CD8-positive, alpha-beta memory T cell (primary cell): ENCODE data around the gene LRP1B. TPM values are rescaled to one million over a fixed set of nuclear protein-coding genes. Genes with fewer than 3 reads are reported as not detected.

Experiments
- CTCF ChIA-PET: fragments of 350-600 bp; sonication (Branson Sonifier 250); formaldehyde crosslinking; loops from one replicate; lab custom pipeline; 2021; ENCODE audit warnings: antibody characterized with exemption; lab: Charles Lee
- POLR2A ChIA-PET: fragments of 350-600 bp; sonication (Branson Sonifier 250); formaldehyde crosslinking; loops from one replicate; lab custom pipeline; 2021; ENCODE audit warnings: antibody characterized with exemption; lab: Charles Lee
- DNase-seq, 5 donors: peaks; one replicate each; pipeline versions ENCODE4 v3.0.0 to v3.0.0-alpha.2; 2020 to 2022; ENCODE audit warnings: mixed read lengths in 1 of 5
- H3K27ac ChIP-seq: one replicate; pipeline ENCODE4 v1.7.0; 2013; ENCODE audit warnings: low read depth, mild to moderate bottlenecking, low read length, moderate library complexity
- H3K27me3 ChIP-seq: 2 replicates; pipeline ENCODE4 v1.7.0; 2013; ENCODE audit warnings: low read length, mild to moderate bottlenecking; ENCODE audit not compliant: insufficient read depth, poor library complexity, severe bottlenecking
- H3K36me3 ChIP-seq: 2 replicates; pipeline ENCODE4 v1.7.0; 2013; ENCODE audit warnings: mild to moderate bottlenecking, low read length, moderate library complexity; ENCODE audit not compliant: insufficient read depth
- H3K4me1 ChIP-seq: 2 replicates; pipeline ENCODE4 v1.7.0; 2013; ENCODE audit warnings: mild to moderate bottlenecking, low read length, moderate library complexity; ENCODE audit not compliant: insufficient read depth
- H3K4me3 ChIP-seq: 2 replicates; pipeline ENCODE4 v1.7.0; 2013; ENCODE audit warnings: mild to moderate bottlenecking, low read length
- H3K9me3 ChIP-seq: 2 replicates; pipeline ENCODE4 v1.7.0; 2013; ENCODE audit warnings: mild to moderate bottlenecking, low read length
- H3K27ac Mint-ChIP-seq, 8 donors: one replicate each; pipeline ENCODE4 v1.8.0; 2020 to 2021; ENCODE audit warnings: mixed read lengths in 8 of 8, mild to moderate bottlenecking in 6 of 8, inconsistent platforms in 3 of 8, moderate library complexity in 3 of 8
- H3K27me3 Mint-ChIP-seq, 2 donors: one replicate each; pipeline ENCODE4 v1.8.0; 2020 to 2021; ENCODE audit warnings: mixed read lengths in 2 of 2, mild to moderate bottlenecking in 1 of 2, moderate library complexity in 1 of 2
- H3K36me3 Mint-ChIP-seq, 3 donors: one replicate each; pipeline ENCODE4 v1.8.0; 2020 to 2021; ENCODE audit warnings: mixed read lengths in 3 of 3, inconsistent platforms in 1 of 3, mild to moderate bottlenecking in 1 of 3
- H3K4me1 Mint-ChIP-seq, 3 donors: one replicate each; pipeline ENCODE4 v1.8.0; 2020 to 2021; ENCODE audit warnings: mixed read lengths in 3 of 3, inconsistent platforms in 1 of 3, mild to moderate bottlenecking in 1 of 3
- H3K4me3 Mint-ChIP-seq, 7 donors: one replicate each; pipeline ENCODE4 v1.8.0; 2020 to 2021; ENCODE audit warnings: mixed read lengths in 7 of 7, mild to moderate bottlenecking in 6 of 7, moderate library complexity in 4 of 7, inconsistent platforms in 2 of 7
- H3K9me3 Mint-ChIP-seq, 5 donors: one replicate each; pipeline ENCODE4 v1.8.0; 2020 to 2022; ENCODE audit warnings: mixed read lengths in 5 of 5, mild to moderate bottlenecking in 3 of 5, moderate library complexity in 2 of 5, inconsistent platforms in 1 of 5
- polyA plus RNA-seq: library from polyadenylated mRNA; unstranded; fragments of 300-500 nt; fragmentation: Illumina TruSeq; gene quantifications from one replicate; pipeline ENCODE4 v1.2.3, GENCODE V29; 2021
- total RNA-seq, 2 experiments: library from RNA; stranded (reverse); gene quantifications; one replicate each; pipeline ENCODE4 v1.2.3, GENCODE V29; 2021

The LRP1B gene
- total and polyA plus RNA-seq, 3 experiments from 2014 or later: not detected

GRCh38 chr2:140586379-140586778 lies 1544.4 kb downstream of the LRP1B start:
- Histone ChIP-seq H3K27me3 (no peaks in the 10 kb centered on the region), H3K36me3 (no peaks in the 10 kb centered on the region), H3K4me3 (no peak overlapping the region), H3K4me1 (no peaks in the 10 kb centered on the region), H3K27ac (no peak overlapping the region), H3K9me3 (no peaks in the 10 kb centered on the region)
- H3K4me1 Mint-ChIP-seq: no peaks in the 10 kb centered on the region
- ChIA-PET CTCF (no interaction called here), POLR2A (no interaction called here)
- peaks cover 6 to 23% (median 12%) of the 10 kb centered on the region in 5 donors for H3K9me3 Mint-ChIP-seq
- no peak overlapping the region for H3K27ac Mint-ChIP-seq
- H3K4me3 Mint-ChIP-seq: no peak overlapping the region
- no peaks in the 10 kb centered on the region for H3K36me3 Mint-ChIP-seq
- no peaks in the 10 kb centered on the region for H3K27me3 Mint-ChIP-seq
- DNase-seq: no peak

DNA sequence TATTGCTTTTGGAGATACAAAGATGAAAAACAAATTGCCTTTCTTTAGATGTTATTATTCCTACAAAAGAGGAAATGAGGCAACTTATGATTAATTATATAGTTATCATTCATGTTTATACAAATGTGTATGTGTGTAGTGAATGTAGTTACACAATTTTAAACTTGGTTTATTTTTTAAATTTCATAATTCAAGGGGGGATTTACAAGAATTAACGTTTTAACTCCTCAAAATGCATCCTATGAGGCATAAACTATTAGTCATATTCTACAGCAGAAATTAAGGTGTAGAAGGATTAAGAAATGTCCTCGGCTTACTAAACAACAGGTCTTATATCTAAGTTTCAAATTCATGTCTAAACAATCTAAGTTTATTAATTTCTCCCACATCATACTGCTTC lies 1545.8 kb downstream of the LRP1B start:
- Histone ChIP-seq H3K36me3 (no peaks in the 10 kb centered on the region), H3K9me3 (no peaks in the 10 kb centered on the region), H3K4me1 (no peaks in the 10 kb centered on the region), H3K27ac (no peak overlapping the region), H3K27me3 (no peaks in the 10 kb centered on the region), H3K4me3 (no peak overlapping the region)
- no peaks in the 10 kb centered on the region for H3K36me3 Mint-ChIP-seq
- H3K27ac Mint-ChIP-seq: no peak overlapping the region
- DNase-seq: no peak
- no peak overlapping the region for H3K4me3 Mint-ChIP-seq
- peaks cover 6 to 33% (median 12%) of the 10 kb centered on the region in 5 donors for H3K9me3 Mint-ChIP-seq
- no peaks in the 10 kb centered on the region for H3K27me3 Mint-ChIP-seq
- ChIA-PET CTCF (no interaction called here), POLR2A (no interaction called here)
- H3K4me1 Mint-ChIP-seq: no peaks in the 10 kb centered on the region

- Histone ChIP-seq H3K36me3 (no peaks in the 10 kb centered on the region), H3K27ac (no peak overlapping the region), H3K9me3 (no peaks in the 10 kb centered on the region), H3K27me3 (no peaks in the 10 kb centered on the region), H3K4me3 (no peak overlapping the region), H3K4me1 (no peaks in the 10 kb centered on the region)
- POLR2A ChIA-PET: no interaction called here
- CTCF ChIA-PET: no interaction called here
- Mint-ChIP-seq H3K4me1 (no peaks in the 10 kb centered on the region), H3K27ac (no peak overlapping the region), H3K36me3 (no peaks in the 10 kb centered on the region), H3K4me3 (no peak overlapping the region), H3K9me3 (peaks cover 6 to 35% (median 12%) of the 10 kb centered on the region in 5 donors), H3K27me3 (no peaks in the 10 kb centered on the region)
- no peak for DNase-seq
Observed at GRCh38 chr2:140584471-140584870, 1546.3 kb downstream of the LRP1B start.

DNA sequence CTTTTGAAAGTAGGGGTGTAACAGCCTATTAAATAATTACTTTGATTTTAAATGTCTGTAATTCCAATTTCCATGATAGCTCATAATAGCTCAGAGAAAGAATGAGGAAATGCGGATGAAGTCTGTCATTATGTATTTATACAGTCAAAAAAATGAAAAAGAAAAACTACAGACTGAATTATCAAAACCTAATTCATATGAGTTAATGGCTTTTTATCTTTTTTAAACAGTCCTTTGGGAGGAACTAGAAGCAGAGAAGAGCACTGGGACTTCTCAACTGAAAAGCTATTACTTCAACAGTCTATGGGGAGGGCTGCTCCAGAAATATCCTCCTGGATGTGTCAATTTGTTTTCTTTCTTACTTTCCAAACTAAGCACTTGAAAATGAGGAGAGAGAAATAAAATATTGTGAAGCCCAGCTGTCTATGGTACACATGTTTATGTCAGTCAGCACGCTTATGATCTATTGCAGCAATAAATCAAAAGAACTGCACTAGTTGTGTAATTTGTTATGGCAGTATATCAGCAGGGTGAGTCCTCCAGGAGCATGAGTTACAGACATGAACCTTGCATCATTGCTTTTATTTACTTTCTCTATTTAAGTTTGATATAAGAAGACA lies 1550.2 kb downstream of the LRP1B start:
- H3K4me3 Mint-ChIP-seq: no peak overlapping the region
- no peaks in the 10 kb centered on the region for H3K4me1 ChIP-seq
- H3K4me3 ChIP-seq: no peak overlapping the region
- H3K9me3 Mint-ChIP-seq: peaks cover 8 to 33% (median 10%) of the 10 kb centered on the region in 5 donors
- no peak overlapping the region for H3K27ac Mint-ChIP-seq
- H3K36me3 ChIP-seq: no peaks in the 10 kb centered on the region
- H3K4me1 Mint-ChIP-seq: no peaks in the 10 kb centered on the region
- H3K36me3 Mint-ChIP-seq: no peaks in the 10 kb centered on the region
- no peaks in the 10 kb centered on the region for H3K27me3 Mint-ChIP-seq
- H3K9me3 ChIP-seq: no peaks in the 10 kb centered on the region
- no peak overlapping the region for H3K27ac ChIP-seq
- no peak for DNase-seq
- CTCF ChIA-PET: no interaction called here
- H3K27me3 ChIP-seq: no peaks in the 10 kb centered on the region
- POLR2A ChIA-PET: no interaction called here

DNA sequence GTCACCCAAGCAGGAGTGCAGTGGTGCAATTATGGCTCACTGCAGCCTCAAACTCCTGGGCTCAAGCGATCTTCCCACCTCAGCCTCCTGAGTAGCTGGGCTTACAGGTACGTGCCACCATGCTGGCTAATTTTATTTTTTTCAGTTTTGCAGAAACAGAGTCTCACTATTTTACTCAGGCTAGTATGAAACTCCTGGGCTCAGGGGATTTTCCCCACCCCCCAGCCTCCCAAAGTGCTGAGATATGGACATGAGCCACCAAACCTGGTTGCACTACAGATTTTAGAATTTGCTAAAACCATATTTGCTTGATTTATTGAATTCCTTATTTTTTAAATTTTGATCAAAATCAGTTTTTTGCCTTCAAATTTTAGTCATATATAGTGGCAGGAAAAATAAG lies 1553.4 kb downstream of the LRP1B start:
- H3K4me3 ChIP-seq: no peak overlapping the region
- Mint-ChIP-seq H3K4me3 (no peak overlapping the region), H3K9me3 (peaks cover 10 to 36% (median 13%) of the 10 kb centered on the region in 5 donors), H3K4me1 (no peaks in the 10 kb centered on the region), H3K36me3 (no peaks in the 10 kb centered on the region), H3K27me3 (no peaks in the 10 kb centered on the region), H3K27ac (no peak overlapping the region)
- no peaks in the 10 kb centered on the region for H3K36me3 ChIP-seq
- DNase-seq: no peak
- no peaks in the 10 kb centered on the region for H3K9me3 ChIP-seq
- ChIA-PET POLR2A (no interaction called here), CTCF (no interaction called here)
- no peaks in the 10 kb centered on the region for H3K27me3 ChIP-seq
- no peaks in the 10 kb centered on the region for H3K4me1 ChIP-seq
- H3K27ac ChIP-seq: no peak overlapping the region

DNA sequence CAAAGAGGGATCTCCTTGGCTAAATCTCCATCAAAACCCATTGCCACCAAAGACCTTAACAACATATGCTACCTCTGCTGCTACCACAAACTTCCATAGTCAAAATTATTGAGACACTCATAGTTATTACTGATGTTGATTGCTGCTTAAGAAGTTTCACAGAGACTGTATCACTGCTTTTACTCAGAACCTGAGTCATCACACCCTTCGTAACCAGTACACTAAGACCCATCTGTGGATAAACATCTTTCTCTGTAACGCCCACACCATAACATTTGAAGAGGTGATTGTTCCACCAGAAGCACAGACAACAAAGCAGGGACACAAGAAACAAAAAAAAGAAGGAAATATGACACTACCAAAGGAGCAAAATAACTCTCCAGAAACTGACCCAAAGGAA lies 1563.1 kb downstream of the LRP1B start:
- Histone ChIP-seq H3K4me1 (no peaks in the 10 kb centered on the region), H3K9me3 (no peaks in the 10 kb centered on the region), H3K27me3 (no peaks in the 10 kb centered on the region), H3K36me3 (no peaks in the 10 kb centered on the region), H3K4me3 (no peak overlapping the region), H3K27ac (no peak overlapping the region)
- Mint-ChIP-seq H3K4me1 (no peaks in the 10 kb centered on the region), H3K9me3 (peaks cover 2 to 39% (median 10%) of the 10 kb centered on the region in 5 donors), H3K36me3 (no peaks in the 10 kb centered on the region), H3K27ac (no peak overlapping the region), H3K4me3 (no peak overlapping the region), H3K27me3 (no peaks in the 10 kb centered on the region)
- ChIA-PET CTCF (no interaction called here), POLR2A (no interaction called here)
- DNase-seq: no peak

GRCh38 chr2:140565756-140566155 lies 1565.1 kb downstream of the LRP1B start:
- Mint-ChIP-seq H3K27ac (no peak overlapping the region), H3K9me3 (peaks cover 2 to 33% (median 10%) of the 10 kb centered on the region in 5 donors), H3K36me3 (no peaks in the 10 kb centered on the region), H3K4me1 (no peaks in the 10 kb centered on the region), H3K4me3 (no peak overlapping the region), H3K27me3 (no peaks in the 10 kb centered on the region)
- H3K9me3 ChIP-seq: no peaks in the 10 kb centered on the region
- no peaks in the 10 kb centered on the region for H3K36me3 ChIP-seq
- CTCF ChIA-PET: no interaction called here
- no peak overlapping the region for H3K27ac ChIP-seq
- DNase-seq: no peak
- H3K4me3 ChIP-seq: no peak overlapping the region
- no peaks in the 10 kb centered on the region for H3K4me1 ChIP-seq
- H3K27me3 ChIP-seq: no peaks in the 10 kb centered on the region
- POLR2A ChIA-PET: no interaction called here

GRCh38 chr2:140555701-140556100 lies 1575.1 kb downstream of the LRP1B start:
- Mint-ChIP-seq H3K4me3 (no peak overlapping the region), H3K36me3 (no peaks in the 10 kb centered on the region), H3K9me3 (peaks cover 3 to 40% (median 14%) of the 10 kb centered on the region in 5 donors), H3K4me1 (no peaks in the 10 kb centered on the region), H3K27ac (no peak overlapping the region), H3K27me3 (no peaks in the 10 kb centered on the region)
- no peak overlapping the region for H3K27ac ChIP-seq
- ChIA-PET POLR2A (no interaction called here), CTCF (no interaction called here)
- no peak for DNase-seq
- no peaks in the 10 kb centered on the region for H3K4me1 ChIP-seq
- no peak overlapping the region for H3K4me3 ChIP-seq
- H3K9me3 ChIP-seq: no peaks in the 10 kb centered on the region
- no peaks in the 10 kb centered on the region for H3K27me3 ChIP-seq
- H3K36me3 ChIP-seq: no peaks in the 10 kb centered on the region
